IMR-90 (cell line): ENCODE measurements around the gene CSNK2A3. TPM values are rescaled to one million over a fixed set of nuclear protein-coding genes. Genes with fewer than 3 reads are reported as not detected.

ENCODE experiments used
- ATAC-seq: fragments of 200-7000 bp; cut with Tn5 transposase; 2 replicates; pipeline ENCODE4 v1.9.1; 2020; ENCODE audit warnings: low read depth, mild to moderate bottlenecking, moderate library complexity
- BruUV-seq: library from RNA; stranded (reverse); fragments of 400-500 nt; replicated peaks from 2 replicates; lab custom pipeline; 2021; lab: Mats Ljungman, UMichigan
- CTCF ChIA-PET: fragments of 300-600 bp; formaldehyde crosslinking; extraction: SDS; loops from one replicate; lab custom pipeline; 2021; ENCODE audit warnings: antibody characterized with exemption; lab: Yijun Ruan, JAX
- POLR2A ChIA-PET: fragments of 300-600 bp; sonication (Branson Sonifier 250); formaldehyde crosslinking; loops from one replicate; lab custom pipeline; 2022; ENCODE audit warnings: antibody characterized with exemption; ENCODE audit not compliant: unreplicated experiment; lab: Charles Lee
- DNase-seq: peaks from one replicate; pipeline ENCODE4 v3.0.0; 2013
- H2AFZ ChIP-seq: replicated peaks from 2 replicates; pipeline ENCODE3; 2013; ENCODE audit warnings: low read length, mild to moderate bottlenecking; ENCODE audit not compliant: poor library complexity
- H2AK5ac ChIP-seq: 2 replicates; pipeline ENCODE4 v1.6.1; 2013; ENCODE audit warnings: low read depth, low read length, inconsistent platforms
- H2AK9ac ChIP-seq: replicated peaks from 2 replicates; pipeline ENCODE3; 2013; ENCODE audit warnings: mild to moderate bottlenecking, low read depth, low read length, moderate library complexity; ENCODE audit not compliant: poor library complexity
- H2BK120ac ChIP-seq: 2 replicates; pipeline ENCODE4 v1.6.1; 2013; ENCODE audit warnings: low read depth, low read length, inconsistent platforms
- H2BK15ac ChIP-seq: 3 replicates; pipeline ENCODE4 v1.6.1; 2013; ENCODE audit warnings: low read depth, low read length, inconsistent platforms
- H2BK20ac ChIP-seq: 2 replicates; pipeline ENCODE4 v1.6.1; 2013; ENCODE audit warnings: low read depth, mild to moderate bottlenecking, inconsistent platforms, low read length, moderate library complexity
- H2BK5ac ChIP-seq: 2 replicates; pipeline ENCODE4 v1.6.1; 2013; ENCODE audit warnings: mild to moderate bottlenecking, low read depth, low read length, inconsistent platforms; ENCODE audit not compliant: poor library complexity, severe bottlenecking
- H3K14ac ChIP-seq: replicated peaks from 2 replicates; pipeline ENCODE4 v1.6.1; 2013; ENCODE audit warnings: low read depth, low read length, inconsistent platforms
- H3K18ac ChIP-seq: 2 replicates; pipeline ENCODE4 v1.6.1; 2013; ENCODE audit warnings: low read depth, low read length, control low read depth
- H3K23ac ChIP-seq: 2 replicates; pipeline ENCODE4 v1.6.1; 2013; ENCODE audit warnings: low read depth, low read length, inconsistent platforms
- H3K27ac ChIP-seq: 2 replicates; pipeline ENCODE4 v1.5.1; 2013; ENCODE audit warnings: mild to moderate bottlenecking, control low read depth, low read length; ENCODE audit not compliant: insufficient read depth
- H3K27me3 ChIP-seq: 2 replicates; pipeline ENCODE4 v1.6.1; 2013; ENCODE audit warnings: low read length; ENCODE audit not compliant: control insufficient read depth, insufficient read depth
- H3K36me3 ChIP-seq: 2 replicates; pipeline ENCODE4 v1.6.1; 2013; ENCODE audit warnings: low read length, mixed read lengths; ENCODE audit not compliant: control insufficient read depth, insufficient read depth
- H3K4ac ChIP-seq: 2 replicates; pipeline ENCODE4 v1.6.1; 2013; ENCODE audit warnings: low read depth, low read length, inconsistent platforms
- H3K4me1 ChIP-seq: 2 replicates; pipeline ENCODE4 v1.6.1; 2013; ENCODE audit warnings: low read length, mixed read lengths; ENCODE audit not compliant: control insufficient read depth, insufficient read depth
- H3K4me2 ChIP-seq: 2 replicates; pipeline ENCODE4 v1.6.1; 2013; ENCODE audit warnings: low read depth, mild to moderate bottlenecking, control low read depth, low read length, moderate library complexity
- H3K4me3 ChIP-seq: 2 replicates; pipeline ENCODE4 v1.5.1; 2013; ENCODE audit warnings: low read depth, mild to moderate bottlenecking, control low read depth, low read length, moderate library complexity; ENCODE audit not compliant: insufficient read depth
- H3K56ac ChIP-seq: 2 replicates; pipeline ENCODE4 v1.6.1; 2013; ENCODE audit warnings: low read length, inconsistent platforms; ENCODE audit not compliant: insufficient read depth; ENCODE audit errors: extremely low read depth
- H3K79me1 ChIP-seq, 2 experiments: 2 replicates each; pipeline ENCODE4 v1.6.1; 2013; ENCODE audit warnings: low read length in 2 of 2, inconsistent platforms in 1 of 2, low read depth in 1 of 2
- H3K9ac ChIP-seq: 2 replicates; pipeline ENCODE4 v1.6.1; 2013; ENCODE audit warnings: low read depth, low read length, control low read depth
- H3K9me1 ChIP-seq: 2 replicates; pipeline ENCODE4 v1.6.1; 2013; ENCODE audit warnings: low read length, inconsistent platforms; ENCODE audit not compliant: insufficient read depth
- H3K9me3 ChIP-seq: 2 replicates; pipeline ENCODE4 v1.6.1; 2013; ENCODE audit warnings: low read length; ENCODE audit not compliant: control insufficient read depth, insufficient read depth
- H4K20me1 ChIP-seq: 2 replicates; pipeline ENCODE4 v1.6.1; 2013; ENCODE audit warnings: low read length, inconsistent platforms; ENCODE audit not compliant: insufficient read depth
- H4K5ac ChIP-seq: 2 replicates; pipeline ENCODE4 v1.6.1; 2013; ENCODE audit warnings: mild to moderate bottlenecking, low read depth, low read length, control low read depth
- H4K8ac ChIP-seq, 2 experiments: 2 replicates each; pipeline ENCODE4 v1.6.1; 2013; ENCODE audit warnings: low read depth in 2 of 2, low read length in 2 of 2, control low read depth in 1 of 2, inconsistent platforms in 1 of 2
- H4K91ac ChIP-seq: 2 replicates; pipeline ENCODE4 v1.6.1; 2013; ENCODE audit warnings: low read depth, low read length, inconsistent platforms; ENCODE audit not compliant: insufficient read depth
- BHLHE40 ChIP-seq: fragments of 150-350 bp; IDR thresholded peaks from 2 replicates; pipeline ENCODE4 v1.6.1; 2016; ENCODE audit warnings: mild to moderate bottlenecking, low read depth, low read length
- CEBPB ChIP-seq: IDR thresholded peaks from 2 replicates; pipeline ENCODE4 v1.6.1; 2012; ENCODE audit warnings: low read depth, low read length, improper control_type of control experiment
- FOS ChIP-seq: fragments of 150-350 bp; IDR thresholded peaks from 2 replicates; pipeline ENCODE4 v1.6.1; 2016; ENCODE audit warnings: low read depth, low read length
- MAFK ChIP-seq: IDR thresholded peaks from 2 replicates; pipeline ENCODE4 v1.6.1; 2012; ENCODE audit warnings: low read depth, low read length, improper control_type of control experiment
- MAZ ChIP-seq: IDR thresholded peaks from 2 replicates; pipeline ENCODE4 v1.6.1; 2012; ENCODE audit warnings: low read depth, mild to moderate bottlenecking, low read length, improper control_type of control experiment, moderate library complexity, borderline replicate concordance
- MXI1 ChIP-seq: IDR thresholded peaks from 2 replicates; pipeline ENCODE4 v1.6.1; 2012; ENCODE audit warnings: low read depth, mild to moderate bottlenecking, low read length, moderate library complexity, borderline replicate concordance
- POLR2A ChIP-seq: IDR thresholded peaks from 2 replicates; pipeline ENCODE4 v1.6.1; 2012; ENCODE audit warnings: mild to moderate bottlenecking, low read depth, low read length
- RAD21 ChIP-seq: IDR thresholded peaks from 2 replicates; pipeline ENCODE4 v1.6.1; 2012; ENCODE audit warnings: low read length, improper control_type of control experiment
- RCOR1 ChIP-seq: IDR thresholded peaks from 2 replicates; pipeline ENCODE4 v1.6.1; 2012; ENCODE audit warnings: mild to moderate bottlenecking, low read length, improper control_type of control experiment; ENCODE audit not compliant: insufficient replicate concordance
- RFX5 ChIP-seq: IDR thresholded peaks from 2 replicates; pipeline ENCODE4 v1.8.0; 2012; ENCODE audit warnings: low read depth, mild to moderate bottlenecking, low read length, moderate library complexity
- WGBS, 2 experiments: methylation state at CpG; one replicate each; pipeline versions ENCODE4 v1.1.5 to v1.1.7; 2013; ENCODE audit warnings: missing lambda C conversion rate in 2 of 2; ENCODE audit not compliant: insufficient read length in 1 of 2; ENCODE audit errors: extremely low coverage in 2 of 2; 5-methylcytosine and 5-hydroxymethylcytosine counted together
- dilution Hi-C: fragments of 300-500 bp; cut with HindIII; formaldehyde crosslinking; loops from one replicate; pipeline ENCODE4 v1.14.3; 2018; ENCODE audit warnings: low sequenced_read_pairs; ENCODE audit not compliant: unreplicated experiment
- in situ Hi-C: fragments of 300-500 bp; cut with MboI; formaldehyde crosslinking; loops from 3 replicates; pipeline ENCODE4 v1.14.3; 2019; ENCODE audit warnings: low sequenced_read_pairs, inconsistent platforms, mixed read lengths
- intact Hi-C: fragments of 100-400 bp; cut with micrococcal nuclease; formaldehyde crosslinking; loops from 2 replicates; pipeline ENCODE4 v1.10.0; 2022
- polyA plus RNA-seq, 3 experiments: library from polyadenylated mRNA; depleted of rRNA; stranded (reverse); fragments of >200 nt; gene quantifications; 2 replicates each; pipeline ENCODE4 v1.2.3, GENCODE V29; 2012; ENCODE audit warnings: low replicate concordance in 1 of 3
- total RNA-seq: library from RNA; depleted of rRNA; stranded (reverse); fragments of >200 nt; gene quantifications from 2 replicates; pipeline ENCODE4 v1.2.3, GENCODE V29; 2012
- TF ChIP-seq, protein P1 (sequence below): fragments of 150-350 bp; IDR thresholded peaks from 2 replicates; pipeline ENCODE4 v1.6.1; 2017; ENCODE audit warnings: mild to moderate bottlenecking, antibody characterized with exemption, low read length, low read depth
- TF ChIP-seq, protein P2 (sequence below): conservative IDR thresholded peaks from 2 replicates; pipeline ENCODE4 v1.5.1; 2012; ENCODE audit warnings: mild to moderate bottlenecking, low read depth, low read length, improper control_type of control experiment

CSNK2A3 gene
- total and polyA plus RNA-seq, 2 of the 4 experiments (the other 2 are of a cell fraction), result 1.2 to 3.2 TPM

DNA sequence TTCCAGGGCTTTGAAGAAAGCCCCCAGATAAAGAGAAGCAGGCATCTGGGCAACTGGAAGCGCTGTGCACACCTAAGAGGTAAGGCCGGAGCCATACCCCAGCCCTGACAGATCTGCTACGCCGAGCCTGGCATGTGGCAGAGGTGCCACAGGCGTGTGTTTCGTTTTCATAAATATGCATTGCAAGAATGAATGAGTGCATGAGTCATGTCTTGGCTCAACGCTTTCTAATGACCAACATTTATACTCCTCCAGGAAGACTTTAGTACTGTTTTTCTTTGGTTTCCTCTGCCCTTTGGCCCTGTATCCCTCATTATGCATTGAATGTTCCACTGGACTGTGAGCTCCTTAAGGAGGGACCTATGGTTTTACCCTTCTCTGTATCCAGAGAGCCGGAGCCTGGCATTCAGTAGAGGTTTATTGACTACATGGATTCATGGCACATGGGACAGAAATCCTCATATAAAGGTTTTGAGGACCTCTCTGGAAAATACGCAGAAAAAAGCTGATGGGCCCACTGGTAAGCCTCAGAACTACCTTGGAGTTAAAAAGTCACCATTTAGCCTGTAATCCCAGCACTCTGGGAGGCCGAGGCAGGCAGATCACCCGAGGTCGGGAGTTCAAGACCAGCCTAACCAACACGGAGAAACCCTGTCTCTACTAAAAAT lies 38.9 kb upstream of the CSNK2A3 start:
- Histone ChIP-seq H2BK20ac (peak overlapping the region; percentile 63), H2AK5ac (no peak overlapping the region), H2AK9ac (peak overlapping the region; percentile 7), H3K9me3 (no peaks in the 10 kb centered on the region), H2BK15ac (0 out of 3 replicates have a peak overlapping the region, but pooled peaks have one; percentile 50), H3K9ac (no peak overlapping the region), H3K4me3 (no peak overlapping the region), H3K9me1 (peaks cover 13% of the 10 kb centered on the region; the same call in 1 of the 2 replicates), H3K4me1 (peaks cover 15% of the 10 kb centered on the region), H2AFZ (peak overlapping the region; percentile 40), H3K27ac (no peak overlapping the region), H3K14ac (0 out of 2 replicates have a peak overlapping the region, but pooled peaks have one; percentile 46), H4K91ac (no peak overlapping the region), H4K8ac (peak overlapping the region in 1 of 2 experiments; percentile 33; a peak in 1 of 4 replicates), H3K18ac (no peak overlapping the region), H3K79me1 (no peaks in the 10 kb centered on the region), H4K20me1 (no peaks in the 10 kb centered on the region), H3K4me2 (peak overlapping the region; percentile 30; the same call in 1 of the 2 replicates), H3K4ac (peak overlapping the region; percentile 15; the same call in 1 of the 2 replicates), H4K5ac (no peak overlapping the region), H3K27me3 (peaks cover 5% of the 10 kb centered on the region; the same call in 1 of the 2 replicates), H3K56ac (no peak overlapping the region; the same call in 1 of the 2 replicates), H2BK120ac (peak overlapping the region; percentile 62; the same call in 1 of the 2 replicates), H3K23ac (no peak overlapping the region), H3K36me3 (no peaks in the 10 kb centered on the region), H2BK5ac (peak overlapping the region; percentile 9)
- CTCF ChIA-PET, result no interaction called here
- WGBS, 2 experiments, result 76% methylated on average over 3 of the region's 13 CpGs; no CpG with 5 or more reads in 1 of the 2 experiments
- TF ChIP-seq, protein P1, sequence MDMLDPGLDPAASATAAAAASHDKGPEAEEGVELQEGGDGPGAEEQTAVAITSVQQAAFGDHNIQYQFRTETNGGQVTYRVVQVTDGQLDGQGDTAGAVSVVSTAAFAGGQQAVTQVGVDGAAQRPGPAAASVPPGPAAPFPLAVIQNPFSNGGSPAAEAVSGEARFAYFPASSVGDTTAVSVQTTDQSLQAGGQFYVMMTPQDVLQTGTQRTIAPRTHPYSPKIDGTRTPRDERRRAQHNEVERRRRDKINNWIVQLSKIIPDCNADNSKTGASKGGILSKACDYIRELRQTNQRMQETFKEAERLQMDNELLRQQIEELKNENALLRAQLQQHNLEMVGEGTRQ, result no peak
- TF ChIP-seq BHLHE40, result peak; percentile 49; the same call in 1 of the 2 replicates
- peak; percentile 46; the same call in 1 of the 2 replicates for TF ChIP-seq CEBPB
- no peak for TF ChIP-seq RAD21
- TF ChIP-seq POLR2A, result no peak
- peak; percentile 86; the same call in 1 of the 2 replicates for TF ChIP-seq MXI1
- peak; percentile 87 for TF ChIP-seq FOS
- TF ChIP-seq MAFK, result no peak
- no peak for TF ChIP-seq RCOR1
- TF ChIP-seq RFX5, result no peak
- TF ChIP-seq, protein P2, sequence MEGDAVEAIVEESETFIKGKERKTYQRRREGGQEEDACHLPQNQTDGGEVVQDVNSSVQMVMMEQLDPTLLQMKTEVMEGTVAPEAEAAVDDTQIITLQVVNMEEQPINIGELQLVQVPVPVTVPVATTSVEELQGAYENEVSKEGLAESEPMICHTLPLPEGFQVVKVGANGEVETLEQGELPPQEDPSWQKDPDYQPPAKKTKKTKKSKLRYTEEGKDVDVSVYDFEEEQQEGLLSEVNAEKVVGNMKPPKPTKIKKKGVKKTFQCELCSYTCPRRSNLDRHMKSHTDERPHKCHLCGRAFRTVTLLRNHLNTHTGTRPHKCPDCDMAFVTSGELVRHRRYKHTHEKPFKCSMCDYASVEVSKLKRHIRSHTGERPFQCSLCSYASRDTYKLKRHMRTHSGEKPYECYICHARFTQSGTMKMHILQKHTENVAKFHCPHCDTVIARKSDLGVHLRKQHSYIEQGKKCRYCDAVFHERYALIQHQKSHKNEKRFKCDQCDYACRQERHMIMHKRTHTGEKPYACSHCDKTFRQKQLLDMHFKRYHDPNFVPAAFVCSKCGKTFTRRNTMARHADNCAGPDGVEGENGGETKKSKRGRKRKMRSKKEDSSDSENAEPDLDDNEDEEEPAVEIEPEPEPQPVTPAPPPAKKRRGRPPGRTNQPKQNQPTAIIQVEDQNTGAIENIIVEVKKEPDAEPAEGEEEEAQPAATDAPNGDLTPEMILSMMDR, result no peak
- TF ChIP-seq MAZ, result no peak
- DNase-seq, result peak; percentile 90
- intact Hi-C loops (no loop called here), dilution Hi-C loops (no loop called here), in situ Hi-C loops (no loop called here)
- no TSS peak for BruUV-seq
- ATAC-seq, result peak; percentile 81
- POLR2A ChIA-PET, result no interaction called here
